HUES64 (cell line): Measurements from ENCODE around the gene SCYL2.
"Not testable (repeated sequence)": the region's sequence is repeated elsewhere in the genome, so short reads cannot be mapped to it uniquely, and the experiment has no call there.

Experiments
- H3K27ac ChIP-seq: 2 replicates; pipeline ENCODE4 v1.7.0; 2013; ENCODE audit warnings: low read depth, low read length, inconsistent platforms
- H3K27me3 ChIP-seq: 2 replicates; pipeline ENCODE4 v1.6.1; 2013; ENCODE audit warnings: mild to moderate bottlenecking, low read length; ENCODE audit not compliant: insufficient read depth
- H3K36me3 ChIP-seq: 2 replicates; pipeline ENCODE4 v1.6.1; 2013; ENCODE audit warnings: mild to moderate bottlenecking, low read length; ENCODE audit not compliant: insufficient read depth
- H3K4me1 ChIP-seq: 2 replicates; pipeline ENCODE4 v1.6.1; 2013; ENCODE audit warnings: mild to moderate bottlenecking, low read length, moderate library complexity; ENCODE audit not compliant: insufficient read depth
- H3K4me3 ChIP-seq: 2 replicates; pipeline ENCODE4 v1.5.1; 2013; ENCODE audit warnings: mild to moderate bottlenecking, low read length, moderate library complexity
- H3K9ac ChIP-seq: 2 replicates; pipeline ENCODE4 v1.6.1; 2013; ENCODE audit warnings: mild to moderate bottlenecking, low read depth, low read length
- H3K9me3 ChIP-seq: 2 replicates; pipeline ENCODE4 v1.6.1; 2013; ENCODE audit warnings: low read depth, low read length; ENCODE audit not compliant: insufficient read depth
- WGBS: fragments of 150-250, 120-280 bp; methylation state at CpG from one replicate; pipeline ENCODE4 v1.1.7; 2013; ENCODE audit warnings: missing lambda C conversion rate; 5-methylcytosine and 5-hydroxymethylcytosine counted together

SCYL2 gene

GRCh38 chr12:100265732-100266584, 1.0 kb upstream of the SCYL2 start:
- WGBS, result 93% methylated on average over 6 of the region's 11 CpGs
- Histone ChIP-seq H3K27me3 (no peaks in the 10 kb centered on the region), H3K9me3 (no peaks in the 10 kb centered on the region), H3K4me1 (peaks cover 18% of the 10 kb centered on the region), H3K36me3 (0 out of 2 replicates have a peak, but pooled peaks cover 4% of the 10 kb centered on the region), H3K4me3 (peak overlapping the region; percentile 92), H3K27ac (peak overlapping the region; percentile 91; the same call in 1 of the 2 replicates), H3K9ac (peak overlapping the region; percentile 79)

GRCh38 chr12:100266585-100266834, 467 bp upstream of the SCYL2 start:
- H3K9ac ChIP-seq, result peak overlapping the region; percentile 79
- peak overlapping the region; percentile 92 for H3K4me3 ChIP-seq
- H3K4me1 ChIP-seq, result peaks cover 18% of the 10 kb centered on the region
- no peaks in the 10 kb centered on the region for H3K9me3 ChIP-seq
- 0 out of 2 replicates have a peak, but pooled peaks cover 4% of the 10 kb centered on the region for H3K36me3 ChIP-seq
- 0% methylated on average over 2 of the region's 6 CpGs for WGBS
- H3K27me3 ChIP-seq, result no peaks in the 10 kb centered on the region
- peak overlapping the region; percentile 91 for H3K27ac ChIP-seq

- H3K36me3 ChIP-seq, result no peaks in the 10 kb centered on the region
- H3K27ac ChIP-seq, result peak overlapping the region; percentile 91
- WGBS, result under 1% methylated on average over 33 of the region's 33 CpGs
- H3K4me3 ChIP-seq, result peak overlapping the region; percentile 92
- H3K9me3 ChIP-seq, result no peaks in the 10 kb centered on the region
- peak overlapping the region; percentile 90 for H3K9ac ChIP-seq
- no peaks in the 10 kb centered on the region for H3K27me3 ChIP-seq
- H3K4me1 ChIP-seq, result peaks cover 18% of the 10 kb centered on the region
Observed at GRCh38 chr12:100267603-100268281, 765 bp downstream of the SCYL2 start.

GRCh38 chr12:100268835-100269564, 2.0 kb downstream of the SCYL2 start:
- Histone ChIP-seq H3K4me3 (peak overlapping the region; percentile 92), H3K9me3 (no peaks in the 10 kb centered on the region), H3K27ac (no peak overlapping the region), H3K36me3 (no peaks in the 10 kb centered on the region), H3K27me3 (no peaks in the 10 kb centered on the region), H3K4me1 (peaks cover 18% of the 10 kb centered on the region), H3K9ac (no peak overlapping the region)
- 55% methylated on average over 5 of the region's 5 CpGs for WGBS

DNA sequence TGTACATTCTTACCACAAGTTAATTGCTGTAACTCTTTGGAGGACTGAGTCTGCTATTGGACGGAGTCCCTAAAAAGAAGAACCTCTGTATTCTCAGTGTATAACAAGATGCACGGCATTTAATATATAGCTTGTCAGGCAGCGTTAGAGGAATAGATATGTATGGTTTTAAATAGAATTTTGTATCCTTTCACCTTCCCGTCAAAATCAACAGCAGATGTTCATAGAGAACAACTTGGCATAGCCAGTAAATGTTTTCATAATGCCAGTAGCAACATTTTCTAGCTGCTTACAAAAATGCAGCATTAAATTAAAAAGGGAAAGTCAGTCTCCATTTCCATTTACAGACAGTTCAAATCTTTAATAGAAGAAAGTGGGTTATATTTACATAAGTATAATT, 6.8 kb downstream of the SCYL2 start:
- Histone ChIP-seq H3K9me3 (no peaks in the 10 kb centered on the region), H3K4me3 (no peak overlapping the region), H3K27me3 (no peaks in the 10 kb centered on the region), H3K4me1 (peaks cover 9% of the 10 kb centered on the region), H3K36me3 (peaks cover 3% of the 10 kb centered on the region; the same call in 1 of the 2 replicates), H3K27ac (no peak overlapping the region), H3K9ac (no peak overlapping the region)
- 91% methylated on average over 4 of the region's 4 CpGs for WGBS

GRCh38 chr12:100274291-100274690, 7.3 kb downstream of the SCYL2 start:
- 88% methylated on average over 1 of the region's 2 CpGs for WGBS

DNA sequence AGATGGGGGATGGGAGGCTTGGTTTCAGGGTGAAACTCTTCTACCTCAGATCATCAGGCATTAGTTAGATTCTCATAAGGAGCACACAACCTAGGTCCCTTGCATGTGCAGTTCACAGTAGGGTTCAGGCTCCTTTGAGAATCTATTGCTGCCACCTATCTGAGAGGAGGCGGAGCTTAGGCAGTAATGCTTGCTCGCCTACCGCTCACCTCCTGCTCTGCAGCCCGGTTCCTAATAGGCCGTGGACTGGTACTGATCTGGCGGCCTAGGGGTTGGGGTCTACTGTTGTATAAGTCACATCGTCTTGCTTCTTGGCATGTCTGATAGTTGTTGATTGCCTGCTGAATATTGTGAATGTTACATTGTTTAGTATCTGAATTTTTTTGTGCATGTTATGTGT, 12.2 kb downstream of the SCYL2 start:
- peaks cover 16% of the 10 kb centered on the region for H3K36me3 ChIP-seq
- no peak overlapping the region for H3K9ac ChIP-seq
- no peak overlapping the region for H3K27ac ChIP-seq
- no peaks in the 10 kb centered on the region for H3K27me3 ChIP-seq
- no peak overlapping the region for H3K4me3 ChIP-seq
- H3K4me1 ChIP-seq, result peaks cover 6% of the 10 kb centered on the region
- H3K9me3 ChIP-seq, result no peaks in the 10 kb centered on the region
- 82% methylated on average over 7 of the region's 7 CpGs for WGBS

More at GRCh38 chr12:100274291-100274690, 7.3 kb downstream of the SCYL2 start:
- Histone ChIP-seq H3K27ac (no peak overlapping the region), H3K9ac (no peak overlapping the region), H3K27me3 (no peaks in the 10 kb centered on the region), H3K4me1 (peaks cover 6% of the 10 kb centered on the region), H3K9me3 (no peaks in the 10 kb centered on the region), H3K4me3 (no peak overlapping the region), H3K36me3 (peaks cover 3% of the 10 kb centered on the region; the same call in 1 of the 2 replicates)

GRCh38 chr12:100279607-100280244, 12.7 kb downstream of the SCYL2 start:
- Histone ChIP-seq H3K4me1 (peaks cover 6% of the 10 kb centered on the region), H3K27ac (peak overlapping the region; percentile 47; the same call in 1 of the 2 replicates), H3K9me3 (no peaks in the 10 kb centered on the region), H3K9ac (no peak overlapping the region), H3K4me3 (no peak overlapping the region), H3K27me3 (no peaks in the 10 kb centered on the region), H3K36me3 (peaks cover 18% of the 10 kb centered on the region)
- WGBS, result 92% methylated on average over 1 of the region's 1 CpG

GRCh38 chr12:100284556-100284955, 17.6 kb downstream of the SCYL2 start:
- H3K9me3 ChIP-seq, H3K27ac ChIP-seq, H3K4me1 ChIP-seq, H3K4me3 ChIP-seq, H3K9ac ChIP-seq, H3K27me3 ChIP-seq: not testable (repeated sequence)
- H3K36me3 ChIP-seq, result peaks cover 30% of the 10 kb centered on the region
- WGBS, result 96% methylated on average over 12 of the region's 12 CpGs

DNA sequence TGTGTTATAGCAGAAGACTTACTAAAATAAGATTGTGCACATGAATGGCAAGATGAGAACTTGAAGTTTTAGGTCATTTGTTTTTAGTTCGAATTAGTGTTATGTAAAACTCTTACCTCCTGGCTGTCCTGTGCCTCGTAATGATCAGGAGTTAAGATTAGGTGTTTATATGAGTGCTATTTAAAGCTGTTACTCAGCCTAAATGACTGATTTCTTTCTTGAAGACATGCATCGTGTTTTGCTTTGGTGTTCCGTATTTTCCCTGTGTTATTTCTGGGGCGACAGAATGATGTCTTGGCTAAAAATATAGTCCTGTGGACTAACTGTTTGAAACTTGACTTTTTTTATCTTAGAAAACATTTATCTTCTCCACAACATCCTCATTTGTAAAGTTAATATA, 22.1 kb downstream of the SCYL2 start:
- Histone ChIP-seq H3K36me3 (peaks cover 43% of the 10 kb centered on the region), H3K9me3 (no peaks in the 10 kb centered on the region), H3K27me3 (no peaks in the 10 kb centered on the region), H3K27ac (no peak overlapping the region), H3K4me3 (no peak overlapping the region), H3K9ac (no peak overlapping the region), H3K4me1 (no peaks in the 10 kb centered on the region)
- 94% methylated on average over 5 of the region's 5 CpGs for WGBS
